ENCODE measurements around the gene CDK6. TPM values are rescaled to one million over a fixed set of nuclear protein-coding genes. Genes with fewer than 3 reads are reported as not detected.

Gene CDK6
- total and polyA plus RNA-seq, 10 of the 15 experiments (the other 5 are each of a cell fraction or from before 2014, with no cell fraction given) = 8.0 to 118 (median 45.8) TPM

- Histone ChIP-seq H3K36me3 (ENCODE audit: control insufficient read depth in 2 of 2, insufficient read depth in 2 of 2, low read length in 1 of 2) (peaks cover 0 to 1% of the 10 kb centered on the region in 2 experiments; a peak in 3 of 4 replicates), H3K79me2 (ENCODE audit: control insufficient read depth, insufficient read depth, low read length) (peaks cover 17% of the 10 kb centered on the region), H3K9ac (ENCODE audit: control insufficient read depth, insufficient read depth, low read length) (no peak overlapping the region), H3K27me3 (replicated peaks in 1 of 2; ENCODE audit: control insufficient read depth in 2 of 2, insufficient read depth in 2 of 2, low read length in 1 of 2) (no peaks in the 10 kb centered on the region), H3K9me3 (replicated peaks; ENCODE audit: control insufficient read depth, insufficient read depth, low read length) (peaks cover 8% of the 10 kb centered on the region), H3K4me3 (no peak overlapping the region), H3K27ac (ENCODE audit: control insufficient read depth, insufficient read depth) (no peak overlapping the region), H3K4me2 (ENCODE audit: control insufficient read depth, insufficient read depth) (no peak overlapping the region), H3K4me1 (ENCODE audit: control insufficient read depth, insufficient read depth, low read length) (no peaks in the 10 kb centered on the region), H4K20me1 (ENCODE audit: control insufficient read depth, insufficient read depth) (no peaks in the 10 kb centered on the region), H2AFZ (ENCODE audit: control insufficient read depth, low read depth, low read length) (no peak overlapping the region)
- in situ Hi-C loops (cut with MboI) = no loop called here
- intact Hi-C loops (cut with micrococcal nuclease; ENCODE audit: unreplicated experiment) = no loop called here
- ChIA-PET SMC1A (ENCODE audit: uncharacterized antibody, unreplicated experiment) (no interaction called here), POLR2A (no interaction called here), CTCF (no interaction called here), RAD21 (ENCODE audit: unreplicated experiment) (no interaction called here)
- no peak for ATAC-seq
- 92% methylated on average over 4 of the region's 4 CpGs for WGBS (ENCODE audit: insufficient coverage, insufficient replicate concordance, low lambda C conversion rate, missing lambda C conversion rate)
- no TSS peak for BruUV-seq (replicated peaks)
- no peak for DNase-seq (ENCODE audit: low read depth, low spot score)
- FAIRE-seq = no peak
- no peak for TF ChIP-seq RELA (IDR thresholded peaks at IDR 0.05; ENCODE audit: borderline replicate concordance, partially characterized antibody)
- no peak for TF ChIP-seq RELB (IDR thresholded peaks at IDR 0.05; ENCODE audit: low read depth)
- TF ChIP-seq PML (IDR thresholded peaks at IDR 0.05; ENCODE audit: low read length) = no peak
- TF ChIP-seq CREB1 (IDR thresholded peaks at IDR 0.05; ENCODE audit: low read depth) = no peak
- no peak for TF ChIP-seq KLF5 (IDR thresholded peaks at IDR 0.05; ENCODE audit: partially characterized antibody)
- no peak for TF ChIP-seq POLR2AphosphoS2 (IDR thresholded peaks at IDR 0.05; ENCODE audit: low read depth, low read length)
- no peak for TF ChIP-seq MEF2B (IDR thresholded peaks at IDR 0.05; ENCODE audit: partially characterized antibody, poor library complexity, severe bottlenecking)
- TF ChIP-seq POLR2A (IDR thresholded peaks at IDR 0.05; ENCODE audit: low read depth, low read length) = no peak
- TF ChIP-seq, protein P1, sequence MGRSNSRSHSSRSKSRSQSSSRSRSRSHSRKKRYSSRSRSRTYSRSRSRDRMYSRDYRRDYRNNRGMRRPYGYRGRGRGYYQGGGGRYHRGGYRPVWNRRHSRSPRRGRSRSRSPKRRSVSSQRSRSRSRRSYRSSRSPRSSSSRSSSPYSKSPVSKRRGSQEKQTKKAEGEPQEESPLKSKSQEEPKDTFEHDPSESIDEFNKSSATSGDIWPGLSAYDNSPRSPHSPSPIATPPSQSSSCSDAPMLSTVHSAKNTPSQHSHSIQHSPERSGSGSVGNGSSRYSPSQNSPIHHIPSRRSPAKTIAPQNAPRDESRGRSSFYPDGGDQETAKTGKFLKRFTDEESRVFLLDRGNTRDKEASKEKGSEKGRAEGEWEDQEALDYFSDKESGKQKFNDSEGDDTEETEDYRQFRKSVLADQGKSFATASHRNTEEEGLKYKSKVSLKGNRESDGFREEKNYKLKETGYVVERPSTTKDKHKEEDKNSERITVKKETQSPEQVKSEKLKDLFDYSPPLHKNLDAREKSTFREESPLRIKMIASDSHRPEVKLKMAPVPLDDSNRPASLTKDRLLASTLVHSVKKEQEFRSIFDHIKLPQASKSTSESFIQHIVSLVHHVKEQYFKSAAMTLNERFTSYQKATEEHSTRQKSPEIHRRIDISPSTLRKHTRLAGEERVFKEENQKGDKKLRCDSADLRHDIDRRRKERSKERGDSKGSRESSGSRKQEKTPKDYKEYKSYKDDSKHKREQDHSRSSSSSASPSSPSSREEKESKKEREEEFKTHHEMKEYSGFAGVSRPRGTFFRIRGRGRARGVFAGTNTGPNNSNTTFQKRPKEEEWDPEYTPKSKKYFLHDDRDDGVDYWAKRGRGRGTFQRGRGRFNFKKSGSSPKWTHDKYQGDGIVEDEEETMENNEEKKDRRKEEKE (IDR thresholded peaks at IDR 0.05) = no peak
- TF ChIP-seq RAD21 (IDR thresholded peaks at IDR 0.05; ENCODE audit: insufficient read depth, low read depth, low read length) = no peak
- TF ChIP-seq TCF12 (IDR thresholded peaks at IDR 0.05; ENCODE audit: low read depth, low read length) = no peak
- no peak for TF ChIP-seq E4F1 (IDR thresholded peaks at IDR 0.05; ENCODE audit: borderline replicate concordance, partially characterized antibody)
- TF ChIP-seq MEF2A (IDR thresholded peaks at IDR 0.05; ENCODE audit: insufficient read depth, low read depth, low read length) = no peak
Observed at GRCh38 chr7:92745241-92745640, 91.1 kb downstream of the CDK6 start.

Data from GM12878 (cell line).